ENCODE results near the gene ANAPC7. TPM values are rescaled to one million over a fixed set of nuclear protein-coding genes. Genes with fewer than 3 reads are reported as not detected.

The ANAPC7 gene
- total and polyA plus RNA-seq, 9 of the 15 experiments (the other 6 are each of a cell fraction or from before 2014, with no cell fraction given): 46.7 to 158 (median 109) TPM

DNA sequence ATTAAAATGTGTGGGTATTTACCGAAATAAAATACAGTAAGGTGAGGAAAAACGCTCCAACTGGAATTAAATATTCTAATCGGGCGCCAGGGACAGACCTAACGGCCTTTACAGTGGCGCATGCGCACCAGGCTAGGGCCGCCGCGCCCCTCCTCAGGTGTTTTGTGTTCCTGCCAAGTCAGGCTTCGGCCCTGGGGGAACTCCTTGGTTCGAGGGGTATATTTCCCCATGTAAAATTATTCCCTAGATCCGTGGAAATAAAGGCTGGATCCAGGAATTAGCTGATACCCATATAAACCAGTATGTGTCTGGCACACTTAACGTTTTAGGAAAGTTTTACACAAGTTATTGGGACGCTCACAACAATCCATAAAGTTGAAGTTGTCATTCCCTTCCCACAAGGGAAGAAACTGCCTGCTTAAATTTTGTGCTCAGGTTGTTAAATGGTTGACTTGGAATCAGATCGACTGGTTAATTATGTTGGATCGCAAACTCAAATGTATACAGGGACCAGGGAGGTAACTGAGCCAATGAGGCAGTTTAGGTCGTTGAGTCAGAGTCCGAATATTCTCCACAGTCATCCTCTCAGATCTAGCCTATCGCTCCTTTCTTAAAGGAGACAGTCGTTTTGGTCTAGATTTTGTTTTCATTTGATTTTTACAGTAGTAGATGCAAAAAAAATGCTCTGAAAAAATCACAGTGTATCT is 621 bp upstream of the ANAPC7 start (continued):
- TF ChIP-seq, protein P1, sequence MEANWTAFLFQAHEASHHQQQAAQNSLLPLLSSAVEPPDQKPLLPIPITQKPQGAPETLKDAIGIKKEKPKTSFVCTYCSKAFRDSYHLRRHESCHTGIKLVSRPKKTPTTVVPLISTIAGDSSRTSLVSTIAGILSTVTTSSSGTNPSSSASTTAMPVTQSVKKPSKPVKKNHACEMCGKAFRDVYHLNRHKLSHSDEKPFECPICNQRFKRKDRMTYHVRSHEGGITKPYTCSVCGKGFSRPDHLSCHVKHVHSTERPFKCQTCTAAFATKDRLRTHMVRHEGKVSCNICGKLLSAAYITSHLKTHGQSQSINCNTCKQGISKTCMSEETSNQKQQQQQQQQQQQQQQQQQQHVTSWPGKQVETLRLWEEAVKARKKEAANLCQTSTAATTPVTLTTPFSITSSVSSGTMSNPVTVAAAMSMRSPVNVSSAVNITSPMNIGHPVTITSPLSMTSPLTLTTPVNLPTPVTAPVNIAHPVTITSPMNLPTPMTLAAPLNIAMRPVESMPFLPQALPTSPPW (CRISPR knock-in tag; IDR thresholded peaks at IDR 0.05): peak; percentile 74
- no peak for TF ChIP-seq NCOA2 (IDR thresholded peaks at IDR 0.05; ENCODE audit: partially characterized antibody in 2 of 2)
- TF ChIP-seq FOXJ2 (tag; IDR thresholded peaks at IDR 0.05): 0 out of 2 replicates have a peak, but pooled peaks have one; percentile 25
- TF ChIP-seq MEIS2 (IDR thresholded peaks at IDR 0.05; ENCODE audit: partially characterized antibody): peak; percentile 80
- TF ChIP-seq, protein P2, sequence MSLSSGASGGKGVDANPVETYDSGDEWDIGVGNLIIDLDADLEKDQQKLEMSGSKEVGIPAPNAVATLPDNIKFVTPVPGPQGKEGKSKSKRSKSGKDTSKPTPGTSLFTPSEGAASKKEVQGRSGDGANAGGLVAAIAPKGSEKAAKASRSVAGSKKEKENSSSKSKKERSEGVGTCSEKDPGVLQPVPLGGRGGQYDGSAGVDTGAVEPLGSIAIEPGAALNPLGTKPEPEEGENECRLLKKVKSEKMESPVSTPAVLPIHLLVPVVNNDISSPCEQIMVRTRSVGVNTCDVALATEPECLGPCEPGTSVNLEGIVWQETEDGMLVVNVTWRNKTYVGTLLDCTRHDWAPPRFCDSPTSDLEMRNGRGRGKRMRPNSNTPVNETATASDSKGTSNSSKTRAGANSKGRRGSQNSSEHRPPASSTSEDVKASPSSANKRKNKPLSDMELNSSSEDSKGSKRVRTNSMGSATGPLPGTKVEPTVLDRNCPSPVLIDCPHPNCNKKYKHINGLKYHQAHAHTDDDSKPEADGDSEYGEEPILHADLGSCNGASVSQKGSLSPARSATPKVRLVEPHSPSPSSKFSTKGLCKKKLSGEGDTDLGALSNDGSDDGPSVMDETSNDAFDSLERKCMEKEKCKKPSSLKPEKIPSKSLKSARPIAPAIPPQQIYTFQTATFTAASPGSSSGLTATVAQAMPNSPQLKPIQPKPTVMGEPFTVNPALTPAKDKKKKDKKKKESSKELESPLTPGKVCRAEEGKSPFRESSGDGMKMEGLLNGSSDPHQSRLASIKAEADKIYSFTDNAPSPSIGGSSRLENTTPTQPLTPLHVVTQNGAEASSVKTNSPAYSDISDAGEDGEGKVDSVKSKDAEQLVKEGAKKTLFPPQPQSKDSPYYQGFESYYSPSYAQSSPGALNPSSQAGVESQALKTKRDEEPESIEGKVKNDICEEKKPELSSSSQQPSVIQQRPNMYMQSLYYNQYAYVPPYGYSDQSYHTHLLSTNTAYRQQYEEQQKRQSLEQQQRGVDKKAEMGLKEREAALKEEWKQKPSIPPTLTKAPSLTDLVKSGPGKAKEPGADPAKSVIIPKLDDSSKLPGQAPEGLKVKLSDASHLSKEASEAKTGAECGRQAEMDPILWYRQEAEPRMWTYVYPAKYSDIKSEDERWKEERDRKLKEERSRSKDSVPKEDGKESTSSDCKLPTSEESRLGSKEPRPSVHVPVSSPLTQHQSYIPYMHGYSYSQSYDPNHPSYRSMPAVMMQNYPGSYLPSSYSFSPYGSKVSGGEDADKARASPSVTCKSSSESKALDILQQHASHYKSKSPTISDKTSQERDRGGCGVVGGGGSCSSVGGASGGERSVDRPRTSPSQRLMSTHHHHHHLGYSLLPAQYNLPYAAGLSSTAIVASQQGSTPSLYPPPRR (CRISPR knock-in tag; IDR thresholded peaks at IDR 0.05; ENCODE audit: borderline replicate concordance): no peak
- TF ChIP-seq, protein P3, sequence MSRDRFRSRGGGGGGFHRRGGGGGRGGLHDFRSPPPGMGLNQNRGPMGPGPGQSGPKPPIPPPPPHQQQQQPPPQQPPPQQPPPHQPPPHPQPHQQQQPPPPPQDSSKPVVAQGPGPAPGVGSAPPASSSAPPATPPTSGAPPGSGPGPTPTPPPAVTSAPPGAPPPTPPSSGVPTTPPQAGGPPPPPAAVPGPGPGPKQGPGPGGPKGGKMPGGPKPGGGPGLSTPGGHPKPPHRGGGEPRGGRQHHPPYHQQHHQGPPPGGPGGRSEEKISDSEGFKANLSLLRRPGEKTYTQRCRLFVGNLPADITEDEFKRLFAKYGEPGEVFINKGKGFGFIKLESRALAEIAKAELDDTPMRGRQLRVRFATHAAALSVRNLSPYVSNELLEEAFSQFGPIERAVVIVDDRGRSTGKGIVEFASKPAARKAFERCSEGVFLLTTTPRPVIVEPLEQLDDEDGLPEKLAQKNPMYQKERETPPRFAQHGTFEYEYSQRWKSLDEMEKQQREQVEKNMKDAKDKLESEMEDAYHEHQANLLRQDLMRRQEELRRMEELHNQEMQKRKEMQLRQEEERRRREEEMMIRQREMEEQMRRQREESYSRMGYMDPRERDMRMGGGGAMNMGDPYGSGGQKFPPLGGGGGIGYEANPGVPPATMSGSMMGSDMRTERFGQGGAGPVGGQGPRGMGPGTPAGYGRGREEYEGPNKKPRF (IDR thresholded peaks at IDR 0.05; ENCODE audit: low read depth, low read length): no peak
- TF ChIP-seq, protein P4, sequence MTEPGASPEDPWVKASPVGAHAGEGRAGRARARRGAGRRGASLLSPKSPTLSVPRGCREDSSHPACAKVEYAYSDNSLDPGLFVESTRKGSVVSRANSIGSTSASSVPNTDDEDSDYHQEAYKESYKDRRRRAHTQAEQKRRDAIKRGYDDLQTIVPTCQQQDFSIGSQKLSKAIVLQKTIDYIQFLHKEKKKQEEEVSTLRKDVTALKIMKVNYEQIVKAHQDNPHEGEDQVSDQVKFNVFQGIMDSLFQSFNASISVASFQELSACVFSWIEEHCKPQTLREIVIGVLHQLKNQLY (CRISPR knock-in tag; conservative IDR thresholded peaks at IDR 0.05): no peak
- TF ChIP-seq NFXL1 (CRISPR knock-in tag; IDR thresholded peaks at IDR 0.05): no peak
- no peak for TF ChIP-seq MTA1 (IDR thresholded peaks at IDR 0.05; ENCODE audit: borderline replicate concordance)
- TF ChIP-seq GABPA (tag; conservative IDR thresholded peaks at IDR 0.05; ENCODE audit: low read depth): peak; percentile 31
- TF ChIP-seq OTX1 (CRISPR knock-in tag; IDR thresholded peaks at IDR 0.05): no peak
- no peak for TF ChIP-seq CCAR2 (IDR thresholded peaks at IDR 0.05; ENCODE audit: low read depth, low read length)
- TF ChIP-seq, protein P5, sequence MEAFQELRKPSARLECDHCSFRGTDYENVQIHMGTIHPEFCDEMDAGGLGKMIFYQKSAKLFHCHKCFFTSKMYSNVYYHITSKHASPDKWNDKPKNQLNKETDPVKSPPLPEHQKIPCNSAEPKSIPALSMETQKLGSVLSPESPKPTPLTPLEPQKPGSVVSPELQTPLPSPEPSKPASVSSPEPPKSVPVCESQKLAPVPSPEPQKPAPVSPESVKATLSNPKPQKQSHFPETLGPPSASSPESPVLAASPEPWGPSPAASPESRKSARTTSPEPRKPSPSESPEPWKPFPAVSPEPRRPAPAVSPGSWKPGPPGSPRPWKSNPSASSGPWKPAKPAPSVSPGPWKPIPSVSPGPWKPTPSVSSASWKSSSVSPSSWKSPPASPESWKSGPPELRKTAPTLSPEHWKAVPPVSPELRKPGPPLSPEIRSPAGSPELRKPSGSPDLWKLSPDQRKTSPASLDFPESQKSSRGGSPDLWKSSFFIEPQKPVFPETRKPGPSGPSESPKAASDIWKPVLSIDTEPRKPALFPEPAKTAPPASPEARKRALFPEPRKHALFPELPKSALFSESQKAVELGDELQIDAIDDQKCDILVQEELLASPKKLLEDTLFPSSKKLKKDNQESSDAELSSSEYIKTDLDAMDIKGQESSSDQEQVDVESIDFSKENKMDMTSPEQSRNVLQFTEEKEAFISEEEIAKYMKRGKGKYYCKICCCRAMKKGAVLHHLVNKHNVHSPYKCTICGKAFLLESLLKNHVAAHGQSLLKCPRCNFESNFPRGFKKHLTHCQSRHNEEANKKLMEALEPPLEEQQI (IDR thresholded peaks at IDR 0.05): no peak
- TF ChIP-seq, protein P6, sequence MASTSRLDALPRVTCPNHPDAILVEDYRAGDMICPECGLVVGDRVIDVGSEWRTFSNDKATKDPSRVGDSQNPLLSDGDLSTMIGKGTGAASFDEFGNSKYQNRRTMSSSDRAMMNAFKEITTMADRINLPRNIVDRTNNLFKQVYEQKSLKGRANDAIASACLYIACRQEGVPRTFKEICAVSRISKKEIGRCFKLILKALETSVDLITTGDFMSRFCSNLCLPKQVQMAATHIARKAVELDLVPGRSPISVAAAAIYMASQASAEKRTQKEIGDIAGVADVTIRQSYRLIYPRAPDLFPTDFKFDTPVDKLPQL (IDR thresholded peaks at IDR 0.05; ENCODE audit: extremely low read depth, insufficient read length): no peak
